ENCODE measurements around the gene SMYD3.

GRCh38 chr1:246450611-246451251 lies 56.3 kb downstream of the SMYD3 start:
- TF ChIP-seq TAF1 (IDR thresholded peaks at IDR 0.05; ENCODE audit: borderline replicate concordance, insufficient read depth, low read length) (no peak), POLR2AphosphoS5 (IDR thresholded peaks at IDR 0.05; ENCODE audit: low read depth, low read length) (no peak), REST (IDR thresholded peaks at IDR 0.05; ENCODE audit: insufficient read depth in 1 of 2, low read depth in 2 of 2, low read length in 2 of 2) (no peak), SIN3A (IDR thresholded peaks at IDR 0.05; ENCODE audit: borderline replicate concordance, insufficient read depth, low read length) (no peak), FOXP2 (optimal IDR thresholded peaks at IDR 0.05; ENCODE audit: borderline replicate concordance, extremely low read depth, extremely low read length, insufficient read depth) (no peak)
